ENCODE data around the gene ACOX2. TPM values are rescaled to one million over a fixed set of nuclear protein-coding genes. Genes with fewer than 3 reads are reported as not detected.

Gene ACOX2
- total RNA-seq, 1 experiment from 2014 or later: 7.2 TPM

DNA sequence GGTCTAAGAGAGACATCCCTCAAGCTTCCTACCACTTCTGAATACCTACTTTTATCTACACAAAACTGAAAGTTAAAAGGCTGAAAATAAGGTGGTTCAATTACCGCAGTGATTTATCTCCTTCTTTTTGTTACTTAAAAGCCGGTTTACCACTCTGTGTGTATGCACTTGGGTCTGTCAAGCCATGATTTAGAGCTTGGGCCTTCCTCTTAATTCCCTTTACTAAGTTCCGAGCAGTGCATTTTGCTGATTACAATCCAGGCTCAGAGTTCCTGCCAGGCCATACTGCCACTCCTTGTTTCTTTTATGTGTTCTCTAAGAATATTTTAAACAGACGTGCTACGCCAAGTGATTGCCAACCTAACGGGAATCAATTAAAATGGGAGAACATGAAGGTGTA is 28.6 kb downstream of the ACOX2 start:
- CTCF ChIA-PET: no interaction called here
- no TSS peak for BruUV-seq (replicated peaks)
- intact Hi-C loops (cut with micrococcal nuclease; ENCODE audit: unreplicated experiment): no loop called here

DNA sequence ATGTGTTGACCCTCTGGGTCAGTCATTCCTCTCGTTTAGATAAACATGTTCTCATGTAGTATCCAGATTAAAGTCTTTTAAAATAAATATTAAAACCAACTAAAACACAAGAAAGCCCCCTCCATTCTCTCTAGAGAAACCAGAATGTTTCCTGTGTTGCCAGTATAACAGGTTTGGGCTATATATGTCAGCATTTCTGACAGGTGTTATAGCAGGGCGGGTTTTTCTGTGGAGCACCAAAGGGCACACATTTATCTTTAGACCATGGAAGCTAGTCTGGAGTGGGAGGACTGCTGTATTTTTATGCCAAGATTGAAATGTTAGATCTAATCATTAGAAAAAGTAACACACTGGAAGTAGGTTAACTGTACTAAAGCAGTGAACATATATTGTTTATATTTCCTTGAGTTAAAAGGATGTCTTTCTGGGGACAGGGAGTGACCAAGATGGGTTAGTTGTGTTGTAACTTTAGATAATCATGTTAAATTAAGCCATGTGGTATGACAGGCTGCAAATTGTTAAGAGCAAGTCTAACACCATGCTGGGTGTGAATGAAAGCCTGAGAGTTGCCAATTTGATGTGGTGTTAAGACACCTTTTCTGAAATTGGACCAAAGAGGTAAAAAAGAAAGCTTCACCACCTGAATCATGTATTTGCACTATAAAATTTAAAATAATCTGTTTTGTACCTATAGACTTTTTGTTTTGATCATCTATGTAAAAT is 29.5 kb downstream of the ACOX2 start:
- H3K4me1 ChIP-seq (ENCODE audit: insufficient read depth, low read length, poor library complexity, severe bottlenecking): no peaks in the 10 kb centered on the region
- intact Hi-C loops (cut with micrococcal nuclease; ENCODE audit: unreplicated experiment): no loop called here
- no peaks in the 10 kb centered on the region for H3K36me3 ChIP-seq (ENCODE audit: insufficient read depth, low read length, poor library complexity, severe bottlenecking)
- no peaks in the 10 kb centered on the region for H3K27me3 ChIP-seq (replicated peaks; ENCODE audit: insufficient read depth, low read depth, low read length, poor library complexity)
- ChIA-PET POLR2A (ENCODE audit: low non-redundant PET) (no interaction called here), CTCF (no interaction called here)
- no peaks in the 10 kb centered on the region for H3K9me3 ChIP-seq (ENCODE audit: low read depth, low read length, poor library complexity, severe bottlenecking)
- no TSS peak for BruUV-seq (replicated peaks)
- H3K27ac ChIP-seq (ENCODE audit: low read depth, low read length, poor library complexity, severe bottlenecking): no peak overlapping the region
- H3K4me3 ChIP-seq (ENCODE audit: low read depth, low read length, poor library complexity, severe bottlenecking): no peak overlapping the region
- no peak for DNase-seq (ENCODE audit: low spot score)
- TF ChIP-seq, protein P1, sequence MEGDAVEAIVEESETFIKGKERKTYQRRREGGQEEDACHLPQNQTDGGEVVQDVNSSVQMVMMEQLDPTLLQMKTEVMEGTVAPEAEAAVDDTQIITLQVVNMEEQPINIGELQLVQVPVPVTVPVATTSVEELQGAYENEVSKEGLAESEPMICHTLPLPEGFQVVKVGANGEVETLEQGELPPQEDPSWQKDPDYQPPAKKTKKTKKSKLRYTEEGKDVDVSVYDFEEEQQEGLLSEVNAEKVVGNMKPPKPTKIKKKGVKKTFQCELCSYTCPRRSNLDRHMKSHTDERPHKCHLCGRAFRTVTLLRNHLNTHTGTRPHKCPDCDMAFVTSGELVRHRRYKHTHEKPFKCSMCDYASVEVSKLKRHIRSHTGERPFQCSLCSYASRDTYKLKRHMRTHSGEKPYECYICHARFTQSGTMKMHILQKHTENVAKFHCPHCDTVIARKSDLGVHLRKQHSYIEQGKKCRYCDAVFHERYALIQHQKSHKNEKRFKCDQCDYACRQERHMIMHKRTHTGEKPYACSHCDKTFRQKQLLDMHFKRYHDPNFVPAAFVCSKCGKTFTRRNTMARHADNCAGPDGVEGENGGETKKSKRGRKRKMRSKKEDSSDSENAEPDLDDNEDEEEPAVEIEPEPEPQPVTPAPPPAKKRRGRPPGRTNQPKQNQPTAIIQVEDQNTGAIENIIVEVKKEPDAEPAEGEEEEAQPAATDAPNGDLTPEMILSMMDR (conservative IDR thresholded peaks at IDR 0.05; ENCODE audit: low read depth, low read length): no peak
- no peak for TF ChIP-seq EZH2 (IDR thresholded peaks at IDR 0.05; ENCODE audit: borderline replicate concordance, low read depth, low read length, poor library complexity, severe bottlenecking)

More for the DNA sequence above, 28.6 kb downstream of the ACOX2 start:
- Histone ChIP-seq H3K27ac (ENCODE audit: low read depth, low read length, poor library complexity, severe bottlenecking) (no peak overlapping the region), H3K4me3 (ENCODE audit: low read depth, low read length, poor library complexity, severe bottlenecking) (no peak overlapping the region), H3K36me3 (ENCODE audit: insufficient read depth, low read length, poor library complexity, severe bottlenecking) (no peaks in the 10 kb centered on the region), H3K4me1 (ENCODE audit: insufficient read depth, low read length, poor library complexity, severe bottlenecking) (no peaks in the 10 kb centered on the region), H3K9me3 (ENCODE audit: low read depth, low read length, poor library complexity, severe bottlenecking) (no peaks in the 10 kb centered on the region), H3K27me3 (replicated peaks; ENCODE audit: insufficient read depth, low read depth, low read length, poor library complexity) (no peaks in the 10 kb centered on the region)
- no peak for DNase-seq (ENCODE audit: low spot score)
- TF ChIP-seq EZH2 (IDR thresholded peaks at IDR 0.05; ENCODE audit: borderline replicate concordance, low read depth, low read length, poor library complexity, severe bottlenecking): no peak
- TF ChIP-seq, protein P1 (conservative IDR thresholded peaks at IDR 0.05; ENCODE audit: low read depth, low read length): no peak
- POLR2A ChIA-PET (ENCODE audit: low non-redundant PET): no interaction called here

DNA sequence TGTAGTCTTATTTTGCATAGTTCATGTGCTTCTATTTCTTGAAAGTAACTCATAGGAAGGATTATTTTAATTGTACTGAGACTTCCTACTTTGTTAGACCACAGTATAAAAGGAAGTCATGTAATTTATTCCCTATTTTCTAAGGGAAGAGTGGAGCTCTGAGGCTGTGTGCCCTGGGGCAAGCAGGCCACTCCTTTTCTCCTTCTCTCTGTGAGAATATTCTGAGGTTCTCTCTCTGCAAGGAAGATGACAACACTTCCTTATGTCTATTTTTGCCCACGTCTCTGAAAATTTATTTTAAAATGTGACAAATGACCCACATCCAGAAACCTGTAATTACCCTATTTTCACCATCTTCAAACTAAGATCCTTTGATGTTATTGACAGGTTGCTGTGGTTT is 34.1 kb downstream of the ACOX2 start:
- BruUV-seq (replicated peaks): no TSS peak
- Histone ChIP-seq H3K4me3 (ENCODE audit: low read depth, low read length, poor library complexity, severe bottlenecking) (no peak overlapping the region), H3K36me3 (ENCODE audit: insufficient read depth, low read length, poor library complexity, severe bottlenecking) (no peaks in the 10 kb centered on the region), H3K4me1 (ENCODE audit: insufficient read depth, low read length, poor library complexity, severe bottlenecking) (no peaks in the 10 kb centered on the region), H3K9me3 (ENCODE audit: low read depth, low read length, poor library complexity, severe bottlenecking) (no peaks in the 10 kb centered on the region), H3K27ac (ENCODE audit: low read depth, low read length, poor library complexity, severe bottlenecking) (no peak overlapping the region), H3K27me3 (replicated peaks; ENCODE audit: insufficient read depth, low read depth, low read length, poor library complexity) (no peaks in the 10 kb centered on the region)
- CTCF ChIA-PET: no interaction called here
- POLR2A ChIA-PET (ENCODE audit: low non-redundant PET): no interaction called here
- TF ChIP-seq, protein P1 (conservative IDR thresholded peaks at IDR 0.05; ENCODE audit: low read depth, low read length): no peak
- no peak for TF ChIP-seq EZH2 (IDR thresholded peaks at IDR 0.05; ENCODE audit: borderline replicate concordance, low read depth, low read length, poor library complexity, severe bottlenecking)
- intact Hi-C loops (cut with micrococcal nuclease; ENCODE audit: unreplicated experiment): no loop called here
- no peak for DNase-seq (ENCODE audit: low spot score)

Data from A673 (cell line).